IMR-90 (cell line): ENCODE measurements around the gene NPEPPS. TPM values are rescaled to one million over a fixed set of nuclear protein-coding genes. Genes with fewer than 3 reads are reported as not detected.
"Not testable (repeated sequence)": the region's sequence is repeated elsewhere in the genome, so short reads cannot be mapped to it uniquely, and the experiment has no call there.

Experiments
- ATAC-seq: fragments of 200-7000 bp; cut with Tn5 transposase; 2 replicates; pipeline ENCODE4 v1.9.1; 2020; ENCODE audit warnings: low read depth, mild to moderate bottlenecking, moderate library complexity
- BruUV-seq: library from RNA; stranded (reverse); fragments of 400-500 nt; replicated peaks from 2 replicates; lab custom pipeline; 2021; lab: Mats Ljungman, UMichigan
- CTCF ChIA-PET: fragments of 300-600 bp; formaldehyde crosslinking; extraction: SDS; loops from one replicate; lab custom pipeline; 2021; ENCODE audit warnings: antibody characterized with exemption; lab: Yijun Ruan, JAX
- POLR2A ChIA-PET: fragments of 300-600 bp; sonication (Branson Sonifier 250); formaldehyde crosslinking; loops from one replicate; lab custom pipeline; 2022; ENCODE audit warnings: antibody characterized with exemption; ENCODE audit not compliant: unreplicated experiment; lab: Charles Lee
- DNase-seq: peaks from one replicate; pipeline ENCODE4 v3.0.0; 2013
- H2AFZ ChIP-seq: replicated peaks from 2 replicates; pipeline ENCODE3; 2013; ENCODE audit warnings: low read length, mild to moderate bottlenecking; ENCODE audit not compliant: poor library complexity
- H2AK5ac ChIP-seq: 2 replicates; pipeline ENCODE4 v1.6.1; 2013; ENCODE audit warnings: low read depth, low read length, inconsistent platforms
- H2AK9ac ChIP-seq: replicated peaks from 2 replicates; pipeline ENCODE3; 2013; ENCODE audit warnings: mild to moderate bottlenecking, low read depth, low read length, moderate library complexity; ENCODE audit not compliant: poor library complexity
- H2BK120ac ChIP-seq: 2 replicates; pipeline ENCODE4 v1.6.1; 2013; ENCODE audit warnings: low read depth, low read length, inconsistent platforms
- H2BK15ac ChIP-seq: 3 replicates; pipeline ENCODE4 v1.6.1; 2013; ENCODE audit warnings: low read depth, low read length, inconsistent platforms
- H2BK20ac ChIP-seq: 2 replicates; pipeline ENCODE4 v1.6.1; 2013; ENCODE audit warnings: low read depth, mild to moderate bottlenecking, inconsistent platforms, low read length, moderate library complexity
- H2BK5ac ChIP-seq: 2 replicates; pipeline ENCODE4 v1.6.1; 2013; ENCODE audit warnings: mild to moderate bottlenecking, low read depth, low read length, inconsistent platforms; ENCODE audit not compliant: poor library complexity, severe bottlenecking
- H3K14ac ChIP-seq: replicated peaks from 2 replicates; pipeline ENCODE4 v1.6.1; 2013; ENCODE audit warnings: low read depth, low read length, inconsistent platforms
- H3K18ac ChIP-seq: 2 replicates; pipeline ENCODE4 v1.6.1; 2013; ENCODE audit warnings: low read depth, low read length, control low read depth
- H3K23ac ChIP-seq: 2 replicates; pipeline ENCODE4 v1.6.1; 2013; ENCODE audit warnings: low read depth, low read length, inconsistent platforms
- H3K27ac ChIP-seq: 2 replicates; pipeline ENCODE4 v1.5.1; 2013; ENCODE audit warnings: mild to moderate bottlenecking, control low read depth, low read length; ENCODE audit not compliant: insufficient read depth
- H3K27me3 ChIP-seq: 2 replicates; pipeline ENCODE4 v1.6.1; 2013; ENCODE audit warnings: low read length; ENCODE audit not compliant: control insufficient read depth, insufficient read depth
- H3K36me3 ChIP-seq: 2 replicates; pipeline ENCODE4 v1.6.1; 2013; ENCODE audit warnings: low read length, mixed read lengths; ENCODE audit not compliant: control insufficient read depth, insufficient read depth
- H3K4ac ChIP-seq: 2 replicates; pipeline ENCODE4 v1.6.1; 2013; ENCODE audit warnings: low read depth, low read length, inconsistent platforms
- H3K4me1 ChIP-seq: 2 replicates; pipeline ENCODE4 v1.6.1; 2013; ENCODE audit warnings: low read length, mixed read lengths; ENCODE audit not compliant: control insufficient read depth, insufficient read depth
- H3K4me2 ChIP-seq: 2 replicates; pipeline ENCODE4 v1.6.1; 2013; ENCODE audit warnings: low read depth, mild to moderate bottlenecking, control low read depth, low read length, moderate library complexity
- H3K4me3 ChIP-seq: 2 replicates; pipeline ENCODE4 v1.5.1; 2013; ENCODE audit warnings: low read depth, mild to moderate bottlenecking, control low read depth, low read length, moderate library complexity; ENCODE audit not compliant: insufficient read depth
- H3K56ac ChIP-seq: 2 replicates; pipeline ENCODE4 v1.6.1; 2013; ENCODE audit warnings: low read length, inconsistent platforms; ENCODE audit not compliant: insufficient read depth; ENCODE audit errors: extremely low read depth
- H3K79me1 ChIP-seq, 2 experiments: 2 replicates each; pipeline ENCODE4 v1.6.1; 2013; ENCODE audit warnings: low read length in 2 of 2, inconsistent platforms in 1 of 2, low read depth in 1 of 2
- H3K9ac ChIP-seq: 2 replicates; pipeline ENCODE4 v1.6.1; 2013; ENCODE audit warnings: low read depth, low read length, control low read depth
- H3K9me1 ChIP-seq: 2 replicates; pipeline ENCODE4 v1.6.1; 2013; ENCODE audit warnings: low read length, inconsistent platforms; ENCODE audit not compliant: insufficient read depth
- H3K9me3 ChIP-seq: 2 replicates; pipeline ENCODE4 v1.6.1; 2013; ENCODE audit warnings: low read length; ENCODE audit not compliant: control insufficient read depth, insufficient read depth
- H4K20me1 ChIP-seq: 2 replicates; pipeline ENCODE4 v1.6.1; 2013; ENCODE audit warnings: low read length, inconsistent platforms; ENCODE audit not compliant: insufficient read depth
- H4K5ac ChIP-seq: 2 replicates; pipeline ENCODE4 v1.6.1; 2013; ENCODE audit warnings: mild to moderate bottlenecking, low read depth, low read length, control low read depth
- H4K8ac ChIP-seq, 2 experiments: 2 replicates each; pipeline ENCODE4 v1.6.1; 2013; ENCODE audit warnings: low read depth in 2 of 2, low read length in 2 of 2, control low read depth in 1 of 2, inconsistent platforms in 1 of 2
- H4K91ac ChIP-seq: 2 replicates; pipeline ENCODE4 v1.6.1; 2013; ENCODE audit warnings: low read depth, low read length, inconsistent platforms; ENCODE audit not compliant: insufficient read depth
- WGBS, 2 experiments: methylation state at CpG; one replicate each; pipeline versions ENCODE4 v1.1.5 to v1.1.7; 2013; ENCODE audit warnings: missing lambda C conversion rate in 2 of 2; ENCODE audit not compliant: insufficient read length in 1 of 2; ENCODE audit errors: extremely low coverage in 2 of 2; 5-methylcytosine and 5-hydroxymethylcytosine counted together
- dilution Hi-C: fragments of 300-500 bp; cut with HindIII; formaldehyde crosslinking; loops from one replicate; pipeline ENCODE4 v1.14.3; 2018; ENCODE audit warnings: low sequenced_read_pairs; ENCODE audit not compliant: unreplicated experiment
- in situ Hi-C: fragments of 300-500 bp; cut with MboI; formaldehyde crosslinking; loops from 3 replicates; pipeline ENCODE4 v1.14.3; 2019; ENCODE audit warnings: low sequenced_read_pairs, inconsistent platforms, mixed read lengths
- intact Hi-C: fragments of 100-400 bp; cut with micrococcal nuclease; formaldehyde crosslinking; loops from 2 replicates; pipeline ENCODE4 v1.10.0; 2022
- polyA plus RNA-seq, 3 experiments: library from polyadenylated mRNA; depleted of rRNA; stranded (reverse); fragments of >200 nt; gene quantifications; 2 replicates each; pipeline ENCODE4 v1.2.3, GENCODE V29; 2012; ENCODE audit warnings: low replicate concordance in 1 of 3
- total RNA-seq: library from RNA; depleted of rRNA; stranded (reverse); fragments of >200 nt; gene quantifications from 2 replicates; pipeline ENCODE4 v1.2.3, GENCODE V29; 2012

The NPEPPS gene
- total and polyA plus RNA-seq, 2 of the 4 experiments (the other 2 are of a cell fraction): 54.1 to 64.6 TPM

DNA sequence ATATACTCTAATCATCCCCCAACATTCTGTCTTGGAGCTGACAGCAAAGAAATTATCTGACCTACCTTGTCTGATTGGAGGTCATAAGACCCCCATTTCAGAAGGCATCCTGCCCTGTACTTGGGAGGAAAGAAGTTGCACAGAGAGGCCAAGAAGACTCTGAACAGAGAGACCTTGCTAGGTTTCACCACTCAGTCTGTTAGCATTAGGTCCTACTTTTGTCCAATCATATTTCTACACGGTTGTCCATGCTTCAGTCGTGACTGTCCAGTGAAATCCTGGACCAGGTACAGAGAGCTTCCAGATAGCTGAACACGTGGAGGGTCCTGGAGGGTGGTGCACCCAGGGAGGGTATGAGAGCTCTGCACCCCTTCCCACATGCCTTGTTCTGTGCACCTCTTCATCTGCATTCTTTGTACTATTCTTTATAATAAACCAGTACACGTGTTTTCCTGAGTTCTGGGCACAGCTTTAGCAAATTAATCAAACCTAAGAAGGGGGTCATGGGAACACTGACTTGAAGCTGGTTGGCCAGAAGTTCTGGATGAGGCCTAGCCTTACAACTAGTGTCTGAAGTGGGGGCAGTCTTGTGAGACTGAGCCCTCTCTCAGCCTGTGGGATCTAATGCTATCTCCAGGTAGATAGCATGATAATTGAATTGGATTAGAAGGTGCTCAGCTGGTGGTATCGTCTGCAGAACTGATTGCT lies 30.9 kb downstream of the NPEPPS start:
- Histone ChIP-seq H3K79me1 (peaks cover 4 to 33% of the 10 kb centered on the region in 2 experiments; a peak in 3 of 4 replicates), H4K20me1 (peaks cover 14% of the 10 kb centered on the region; the same call in 1 of the 2 replicates)
- H3K23ac ChIP-seq, H3K4me2 ChIP-seq, dilution Hi-C loops, BruUV-seq, in situ Hi-C loops, H3K56ac ChIP-seq, H3K9me1 ChIP-seq, H2BK120ac ChIP-seq, CTCF ChIA-PET, H3K18ac ChIP-seq, H2AK9ac ChIP-seq, H3K27ac ChIP-seq, H3K9ac ChIP-seq, H3K4me3 ChIP-seq, DNase-seq, H2BK20ac ChIP-seq, POLR2A ChIA-PET, H3K14ac ChIP-seq, H4K8ac ChIP-seq, H2AFZ ChIP-seq, ATAC-seq, H2AK5ac ChIP-seq, intact Hi-C loops, H3K4ac ChIP-seq, H3K4me1 ChIP-seq, H3K9me3 ChIP-seq, H3K27me3 ChIP-seq, H4K91ac ChIP-seq, H3K36me3 ChIP-seq, H2BK5ac ChIP-seq, H4K5ac ChIP-seq, H2BK15ac ChIP-seq: not testable (repeated sequence)
- WGBS, 2 experiments: no CpG with 5 or more reads among the region's 5 CpGs

DNA sequence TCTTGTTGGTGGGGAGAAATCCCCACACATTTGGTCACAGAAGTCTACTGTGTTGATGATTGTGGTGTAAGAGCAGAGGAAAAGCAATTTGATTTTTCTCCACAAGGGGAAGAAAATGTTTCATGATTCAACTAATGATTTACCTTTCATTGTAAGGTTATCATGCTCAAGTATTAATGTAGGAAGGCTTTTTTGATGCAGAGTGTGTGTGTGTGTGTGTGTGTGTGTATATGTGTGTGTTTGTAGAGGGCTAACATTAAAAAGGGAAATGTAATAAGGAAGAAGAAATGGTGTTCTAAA lies 31.4 kb downstream of the NPEPPS start:
- H3K4me1 ChIP-seq, H3K4me2 ChIP-seq, H3K18ac ChIP-seq, H4K8ac ChIP-seq, DNase-seq, ATAC-seq, H3K36me3 ChIP-seq, H3K23ac ChIP-seq, intact Hi-C loops, H4K91ac ChIP-seq, H2BK15ac ChIP-seq, dilution Hi-C loops, H2BK120ac ChIP-seq, H3K4ac ChIP-seq, H3K56ac ChIP-seq, in situ Hi-C loops, H2BK5ac ChIP-seq, H2AK9ac ChIP-seq, H3K14ac ChIP-seq, H3K9me3 ChIP-seq, H3K4me3 ChIP-seq, BruUV-seq, H3K9ac ChIP-seq, H3K27ac ChIP-seq, H2AFZ ChIP-seq, H3K9me1 ChIP-seq, H2BK20ac ChIP-seq, CTCF ChIA-PET, H4K5ac ChIP-seq, H3K27me3 ChIP-seq, POLR2A ChIA-PET, H2AK5ac ChIP-seq: not testable (repeated sequence)
- H3K79me1 ChIP-seq: peaks cover 4 to 34% of the 10 kb centered on the region in 2 experiments; a peak in 3 of 4 replicates
- H4K20me1 ChIP-seq: peaks cover 14% of the 10 kb centered on the region; the same call in 1 of the 2 replicates
